Coronary artery (tissue), 2 donors: Measurements from ENCODE around the gene MYLK3.

ENCODE experiments used
- DNase-seq: peaks from one replicate; pipeline ENCODE4 v3.0.0-alpha.2; 2017; ENCODE audit warnings: low spot score
- H3K27ac ChIP-seq, 2 donors: fragments of 200-600 bp; sonication (generic); one replicate each; pipeline ENCODE4 v1.5.1; 2016 to 2019
- H3K4me3 ChIP-seq: fragments of 200-600 bp; sonication (generic); 2 replicates; pipeline ENCODE4 v1.5.1; 2016; ENCODE audit warnings: mild to moderate bottlenecking, moderate library complexity
- CTCF ChIP-seq: fragments of 200-600 bp; sonication (generic); IDR thresholded peaks from one replicate; pipeline ENCODE4 v1.5.1; 2019; ENCODE audit warnings: antibody characterized with exemption

The MYLK3 gene

GRCh38 chr16:46709469-46710005 is 38.6 kb downstream of the MYLK3 start:
- Histone ChIP-seq H3K4me3 (no peak overlapping the region), H3K27ac (no peak overlapping the region)
- DNase-seq = no peak
- no peak for TF ChIP-seq CTCF

GRCh38 chr16:46706642-46707041 is 41.5 kb downstream of the MYLK3 start:
- Histone ChIP-seq H3K27ac (no peak overlapping the region), H3K4me3 (no peak overlapping the region)
- DNase-seq = no peak
- TF ChIP-seq CTCF = no peak

- TF ChIP-seq CTCF = no peak
- no peak for DNase-seq
- Histone ChIP-seq H3K27ac (no peak overlapping the region), H3K4me3 (no peak overlapping the region)
Measured at GRCh38 chr16:46702030-46702429, 46.1 kb downstream of the MYLK3 start.

GRCh38 chr16:46701615-46702014 is 46.5 kb downstream of the MYLK3 start:
- Histone ChIP-seq H3K4me3 (no peak overlapping the region), H3K27ac (no peak overlapping the region)
- DNase-seq = no peak
- no peak for TF ChIP-seq CTCF

- no peak overlapping the region for H3K27ac ChIP-seq
- no peak for TF ChIP-seq CTCF
- H3K4me3 ChIP-seq = no peak overlapping the region
- DNase-seq = no peak
Measured at GRCh38 chr16:46700048-46700447, 48.1 kb downstream of the MYLK3 start.

- no peak for DNase-seq
- no peak overlapping the region for H3K27ac ChIP-seq
- H3K4me3 ChIP-seq = no peak overlapping the region
- TF ChIP-seq CTCF = no peak
Measured at GRCh38 chr16:46696957-46697356, 51.2 kb downstream of the MYLK3 start.

- no peak for DNase-seq
- Histone ChIP-seq H3K27ac (no peak overlapping the region), H3K4me3 (no peak overlapping the region)
- no peak for TF ChIP-seq CTCF
Measured at GRCh38 chr16:46695937-46696336, 52.2 kb downstream of the MYLK3 start.
